NK-92 (cell line): Measurements from ENCODE around the gene HNRNPUL1.
"Not testable (repeated sequence)": the region's sequence is repeated elsewhere in the genome, so short reads cannot be mapped to it uniquely, and the experiment has no call there.

ENCODE experiments used
- DNase-seq: peaks from one replicate; lab custom pipeline; 2025; ENCODE audit not compliant: unreplicated experiment; lab: John Stamatoyannopoulos, UW

The HNRNPUL1 gene

GRCh38 chr19:41263850-41264580 lies at the start of gene HNRNPUL1:
Gene HNRNPUL1, plus strand, starts transcription at chr19:41264372. Its CDS starts 132 bp downstream, at chr19:41264504.
- DNase-seq: peak; percentile 99

- DNase-seq: no peak
Observed at GRCh38 chr19:41217741-41218140, 46.4 kb upstream of the HNRNPUL1 start.

- DNase-seq: no peak
Observed at GRCh38 chr19:41218249-41218614, 45.9 kb upstream of the HNRNPUL1 start.

GRCh38 chr19:41218615-41219507 lies 45.3 kb upstream of the HNRNPUL1 start, which contains the start of gene AXL:
Gene AXL, plus strand, starts transcription at chr19:41219223. Its CDS starts 170 bp downstream, at chr19:41219393.
- DNase-seq: no peak

- no peak for DNase-seq
Observed at GRCh38 chr19:41219924-41220567, 44.1 kb upstream of the HNRNPUL1 start.

- DNase-seq: no peak
Observed at GRCh38 chr19:41220811-41221210, 43.4 kb upstream of the HNRNPUL1 start.

GRCh38 chr19:41221514-41222205 lies 42.5 kb upstream of the HNRNPUL1 start:
- no peak for DNase-seq

- no peak for DNase-seq
Observed at GRCh38 chr19:41222240-41222639, 41.9 kb upstream of the HNRNPUL1 start.

- DNase-seq: no peak
Observed at GRCh38 chr19:41223431-41224234, 40.5 kb upstream of the HNRNPUL1 start.

GRCh38 chr19:41224632-41225031 lies 39.5 kb upstream of the HNRNPUL1 start:
- no peak for DNase-seq

- DNase-seq: no peak
Observed at GRCh38 chr19:41225238-41226052, 38.7 kb upstream of the HNRNPUL1 start.

GRCh38 chr19:41226053-41226873 lies 37.9 kb upstream of the HNRNPUL1 start:
- no peak for DNase-seq

GRCh38 chr19:41226874-41227390 lies 37.2 kb upstream of the HNRNPUL1 start:
- no peak for DNase-seq

- no peak for DNase-seq
Observed at GRCh38 chr19:41228486-41228885, 35.7 kb upstream of the HNRNPUL1 start.

- DNase-seq: not testable (repeated sequence)
Observed at GRCh38 chr19:41229338-41229737, 34.8 kb upstream of the HNRNPUL1 start.

GRCh38 chr19:41230067-41230857 lies 33.9 kb upstream of the HNRNPUL1 start:
- DNase-seq: no peak

- DNase-seq: no peak
Observed at GRCh38 chr19:41232686-41233085, 31.5 kb upstream of the HNRNPUL1 start.
